Prostate gland (tissue), 2 donors: Measurements from ENCODE around the gene SPON1.

Source experiments
- POLR2A ChIP-seq: fragments of 450-650 bp; IDR thresholded peaks from one replicate; pipeline ENCODE4 v1.6.1; 2016; ENCODE audit warnings: antibody characterized with exemption, mild to moderate bottlenecking
- TF ChIP-seq, protein P1 (sequence below), 4 experiments: fragments of 200-600 bp in 2 of 4; fragments of 450-650 bp in 2 of 4; sonication (generic) in 2 of 4; IDR thresholded peaks; 1 replicate in 3 of 4; 2 replicates in 1 of 4; pipeline ENCODE4 v1.5.1; 2016 to 2019; ENCODE audit warnings: antibody characterized with exemption in 4 of 4, mild to moderate bottlenecking in 2 of 4, moderate library complexity in 2 of 4

- TF ChIP-seq, protein P1, sequence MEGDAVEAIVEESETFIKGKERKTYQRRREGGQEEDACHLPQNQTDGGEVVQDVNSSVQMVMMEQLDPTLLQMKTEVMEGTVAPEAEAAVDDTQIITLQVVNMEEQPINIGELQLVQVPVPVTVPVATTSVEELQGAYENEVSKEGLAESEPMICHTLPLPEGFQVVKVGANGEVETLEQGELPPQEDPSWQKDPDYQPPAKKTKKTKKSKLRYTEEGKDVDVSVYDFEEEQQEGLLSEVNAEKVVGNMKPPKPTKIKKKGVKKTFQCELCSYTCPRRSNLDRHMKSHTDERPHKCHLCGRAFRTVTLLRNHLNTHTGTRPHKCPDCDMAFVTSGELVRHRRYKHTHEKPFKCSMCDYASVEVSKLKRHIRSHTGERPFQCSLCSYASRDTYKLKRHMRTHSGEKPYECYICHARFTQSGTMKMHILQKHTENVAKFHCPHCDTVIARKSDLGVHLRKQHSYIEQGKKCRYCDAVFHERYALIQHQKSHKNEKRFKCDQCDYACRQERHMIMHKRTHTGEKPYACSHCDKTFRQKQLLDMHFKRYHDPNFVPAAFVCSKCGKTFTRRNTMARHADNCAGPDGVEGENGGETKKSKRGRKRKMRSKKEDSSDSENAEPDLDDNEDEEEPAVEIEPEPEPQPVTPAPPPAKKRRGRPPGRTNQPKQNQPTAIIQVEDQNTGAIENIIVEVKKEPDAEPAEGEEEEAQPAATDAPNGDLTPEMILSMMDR (IDR thresholded peaks at IDR 0.05): no peak
- no peak for TF ChIP-seq POLR2A
Measured at GRCh38 chr11:14107050-14107430, 144.5 kb downstream of the SPON1 start.
